Liver (tissue), 3 donors: ENCODE results near the gene NR6A1.

ENCODE experiments used
- ATF3 ChIP-seq: IDR thresholded peaks from 2 replicates; pipeline ENCODE4 v1.6.1; 2016; ENCODE audit warnings: antibody characterized with exemption
- CTCF ChIP-seq: fragments of 150-350 bp; IDR thresholded peaks from 2 replicates; pipeline ENCODE4 v1.5.1; 2017; ENCODE audit warnings: improper control_type of control experiment, low read depth, low read length; ENCODE audit not compliant: missing input control
- FOXA1 ChIP-seq: IDR thresholded peaks from 2 replicates; pipeline ENCODE4 v1.6.1; 2016; ENCODE audit warnings: antibody characterized with exemption
- GABPA ChIP-seq, 2 donors: IDR thresholded peaks in 1 of 2; conservative IDR thresholded peaks in 1 of 2; 2 replicates each; pipeline ENCODE4 v1.6.1; 2016; ENCODE audit warnings: antibody characterized with exemption in 2 of 2, mild to moderate bottlenecking in 1 of 2, moderate library complexity in 1 of 2
- HNF4G ChIP-seq: IDR thresholded peaks from 2 replicates; pipeline ENCODE4 v1.6.1; 2016; ENCODE audit warnings: antibody characterized with exemption
- JUND ChIP-seq, 2 donors: IDR thresholded peaks; 2 replicates each; pipeline ENCODE4 v1.6.1; 2016; ENCODE audit warnings: antibody characterized with exemption in 2 of 2
- MAX ChIP-seq: IDR thresholded peaks from 2 replicates; pipeline ENCODE4 v1.6.1; 2016; ENCODE audit warnings: antibody characterized with exemption
- NR2F2 ChIP-seq: IDR thresholded peaks from 2 replicates; pipeline ENCODE4 v1.6.1; 2016; ENCODE audit warnings: antibody characterized with exemption
- RAD21 ChIP-seq, 2 donors: IDR thresholded peaks; 2 replicates each; pipeline ENCODE4 v1.6.1; 2016; ENCODE audit warnings: antibody characterized with exemption in 2 of 2, mild to moderate bottlenecking in 2 of 2
- REST ChIP-seq: IDR thresholded peaks from 2 replicates; pipeline ENCODE4 v1.6.1; 2016; ENCODE audit warnings: antibody characterized with exemption, mild to moderate bottlenecking
- TAF1 ChIP-seq: conservative IDR thresholded peaks from 2 replicates; pipeline ENCODE4 v1.6.1; 2016; ENCODE audit warnings: antibody characterized with exemption, mild to moderate bottlenecking
- YY1 ChIP-seq: IDR thresholded peaks from 2 replicates; pipeline ENCODE4 v1.6.1; 2016; ENCODE audit warnings: antibody characterized with exemption, mild to moderate bottlenecking
- ZBTB33 ChIP-seq: IDR thresholded peaks from 2 replicates; pipeline ENCODE4 v1.6.1; 2016; ENCODE audit warnings: antibody characterized with exemption
- donor health status: healthy.
- donor health status: healthy.

- TF ChIP-seq FOXA1 (no peak), CTCF (no peak), MAX (no peak), RAD21 (IDR thresholded peaks at IDR 0.05) (no peak), YY1 (no peak), JUND (IDR thresholded peaks at IDR 0.05) (no peak), GABPA (IDR thresholded peaks at IDR 0.05 in 1 of 2, conservative IDR thresholded peaks at IDR 0.05 in 1 of 2) (no peak), NR2F2 (no peak), HNF4G (no peak), REST (no peak), ZBTB33 (no peak), TAF1 (no peak), ATF3 (no peak)
Observed at GRCh38 chr9:124473310-124473709, 297.8 kb downstream of the NR6A1 start.
